GM21529 (cell line): Measurements from ENCODE around the gene ADISSP.
"Not testable (repeated sequence)": the region's sequence is repeated elsewhere in the genome, so short reads cannot be mapped to it uniquely, and the experiment has no call there.

Experiments
- ATAC-seq: cut with Tn5 transposase; IDR thresholded peaks from one replicate; pipeline ENCODE4 v1.9.1; 2021; ENCODE audit not compliant: unreplicated experiment

ADISSP gene

GRCh38 chr20:3798373-3798768, 30.8 kb upstream of the ADISSP start:
- ATAC-seq: no peak

GRCh38 chr20:3797592-3798372, 30.2 kb upstream of the ADISSP start:
- ATAC-seq: no peak

GRCh38 chr20:3797226-3797545, 29.6 kb upstream of the ADISSP start:
- ATAC-seq: no peak

- ATAC-seq: no peak
These were observed 29.1 kb upstream of the ADISSP start for GRCh38 chr20:3796477-3797225.

- ATAC-seq: peak; percentile 70
These were observed 28.2 kb upstream of the ADISSP start, which contains the start of gene CDC25B for GRCh38 chr20:3795511-3796468. Gene CDC25B, plus strand, starts transcription at chr20:3796310. Its CDS starts 222 bp downstream, at chr20:3796532.

GRCh38 chr20:3794701-3795420, 27.3 kb upstream of the ADISSP start:
- ATAC-seq: no peak

- not testable (repeated sequence) for ATAC-seq
These were observed 26.6 kb upstream of the ADISSP start for GRCh38 chr20:3794168-3794567.

- ATAC-seq: not testable (repeated sequence)
These were observed 21.6 kb upstream of the ADISSP start for GRCh38 chr20:3789201-3789600.

- no peak for ATAC-seq
These were observed 21.2 kb upstream of the ADISSP start for GRCh38 chr20:3788685-3789155.

- ATAC-seq: no peak
These were observed 19.9 kb upstream of the ADISSP start for GRCh38 chr20:3787324-3788014.

GRCh38 chr20:3786665-3787323, 19.2 kb upstream of the ADISSP start, which contains the start of gene CENPB:
Gene CENPB, minus strand, starts transcription at chr20:3786740. Its CDS starts 257 bp downstream, at chr20:3786483.
- ATAC-seq: peak; percentile 78

GRCh38 chr20:3786126-3786484, 18.6 kb upstream of the ADISSP start:
- no peak for ATAC-seq

- ATAC-seq: no peak
These were observed 17.9 kb upstream of the ADISSP start for GRCh38 chr20:3785240-3786125.

GRCh38 chr20:3784863-3785239, 17.3 kb upstream of the ADISSP start:
- ATAC-seq: no peak

GRCh38 chr20:3784216-3784853, 16.8 kb upstream of the ADISSP start:
- ATAC-seq: no peak

- ATAC-seq: no peak
These were observed 16.1 kb upstream of the ADISSP start for GRCh38 chr20:3783511-3784195.

- no peak for ATAC-seq
These were observed 15.5 kb upstream of the ADISSP start for GRCh38 chr20:3783068-3783489.
